OCI-LY1 (cell line): ENCODE measurements around the gene NAGLU.
"Not testable (repeated sequence)": the region's sequence is repeated elsewhere in the genome, so short reads cannot be mapped to it uniquely, and the experiment has no call there.

ENCODE experiments used
- H2AFZ ChIP-seq: fragments of 200-600 bp; sonication (generic), shearing (Covaris generic); 2 replicates; pipeline ENCODE4 v1.6.0; 2014; ENCODE audit warnings: antibody characterized with exemption, mild to moderate bottlenecking, low read length
- H3F3A ChIP-seq: fragments of 200-600 bp; sonication (generic), shearing (Covaris generic); 2 replicates; pipeline ENCODE4 v1.6.0; 2014; ENCODE audit warnings: mild to moderate bottlenecking, antibody characterized with exemption, low read length, moderate library complexity; ENCODE audit not compliant: insufficient read depth
- H3K27ac ChIP-seq: fragments of 200-600 bp; sonication (generic); 2 replicates; pipeline ENCODE4 v1.5.1; 2014; ENCODE audit warnings: low read length, mixed run types, mild to moderate bottlenecking, low read depth; ENCODE audit not compliant: poor library complexity, severe bottlenecking
- H3K27me3 ChIP-seq: fragments of 200-600 bp; sonication (generic); 2 replicates; pipeline ENCODE4 v1.6.0; 2014; ENCODE audit warnings: antibody characterized with exemption, mild to moderate bottlenecking, low read length, moderate library complexity; ENCODE audit not compliant: insufficient read depth
- H3K36me3 ChIP-seq: fragments of 200-600 bp; sonication (generic); 2 replicates; pipeline ENCODE4 v1.6.1; 2014; ENCODE audit warnings: mild to moderate bottlenecking, antibody characterized with exemption, low read length, moderate library complexity, mixed read lengths; ENCODE audit not compliant: insufficient read depth
- H3K4me1 ChIP-seq: fragments of 200-600 bp; sonication (generic); 2 replicates; pipeline ENCODE4 v1.5.1; 2014; ENCODE audit warnings: mild to moderate bottlenecking, low read length, moderate library complexity; ENCODE audit not compliant: insufficient read depth, severe bottlenecking
- H3K4me2 ChIP-seq: fragments of 200-600 bp; sonication (generic), shearing (Covaris generic); 2 replicates; pipeline ENCODE4 v1.6.1; 2014; ENCODE audit warnings: low read length
- H3K4me3 ChIP-seq: fragments of 200-600 bp; sonication (generic); 2 replicates; pipeline ENCODE4 v1.5.1; 2014; ENCODE audit warnings: low read length, low read depth, mild to moderate bottlenecking, mixed read lengths; ENCODE audit not compliant: poor library complexity, severe bottlenecking
- H3K79me2 ChIP-seq: fragments of 200-600 bp; shearing (Covaris generic); 2 replicates; pipeline ENCODE4 v1.6.1; 2016; ENCODE audit warnings: mixed run types, low read length, mixed read lengths; ENCODE audit not compliant: insufficient read depth
- H3K9ac ChIP-seq: fragments of 200-600 bp; sonication (generic), shearing (Covaris generic); 2 replicates; pipeline ENCODE4 v1.6.1; 2014; ENCODE audit warnings: mild to moderate bottlenecking, low read length, mixed read lengths
- H3K9me2 ChIP-seq: fragments of 200-600 bp; sonication (generic), shearing (Covaris generic); 2 replicates; pipeline ENCODE4 v1.6.1; 2014; ENCODE audit warnings: low read depth, mild to moderate bottlenecking, low read length, mixed read lengths
- H3K9me3 ChIP-seq: fragments of 200-600 bp; shearing (Covaris generic); 2 replicates; pipeline ENCODE4 v1.6.1; 2014; ENCODE audit warnings: low read length, mixed read lengths
- H4K20me1 ChIP-seq: fragments of 200-600 bp; sonication (generic), shearing (Covaris generic); 2 replicates; pipeline ENCODE4 v1.6.0; 2016; ENCODE audit warnings: mild to moderate bottlenecking, low read length; ENCODE audit not compliant: insufficient read depth
- CTCF ChIP-seq: fragments of 200-600 bp; sonication (generic), shearing (Covaris generic); IDR thresholded peaks from 2 replicates; pipeline ENCODE4 v1.5.1; 2017; ENCODE audit warnings: mild to moderate bottlenecking, antibody characterized with exemption, low read length, moderate library complexity, mixed read lengths
- EZH2 ChIP-seq: fragments of 200-600 bp; sonication (generic), shearing (Covaris generic); IDR thresholded peaks from 2 replicates; pipeline ENCODE4 v1.8.0; 2017; ENCODE audit warnings: borderline replicate concordance, mixed run types, mild to moderate bottlenecking, antibody characterized with exemption, low read length, moderate library complexity, mixed read lengths

Gene NAGLU

DNA sequence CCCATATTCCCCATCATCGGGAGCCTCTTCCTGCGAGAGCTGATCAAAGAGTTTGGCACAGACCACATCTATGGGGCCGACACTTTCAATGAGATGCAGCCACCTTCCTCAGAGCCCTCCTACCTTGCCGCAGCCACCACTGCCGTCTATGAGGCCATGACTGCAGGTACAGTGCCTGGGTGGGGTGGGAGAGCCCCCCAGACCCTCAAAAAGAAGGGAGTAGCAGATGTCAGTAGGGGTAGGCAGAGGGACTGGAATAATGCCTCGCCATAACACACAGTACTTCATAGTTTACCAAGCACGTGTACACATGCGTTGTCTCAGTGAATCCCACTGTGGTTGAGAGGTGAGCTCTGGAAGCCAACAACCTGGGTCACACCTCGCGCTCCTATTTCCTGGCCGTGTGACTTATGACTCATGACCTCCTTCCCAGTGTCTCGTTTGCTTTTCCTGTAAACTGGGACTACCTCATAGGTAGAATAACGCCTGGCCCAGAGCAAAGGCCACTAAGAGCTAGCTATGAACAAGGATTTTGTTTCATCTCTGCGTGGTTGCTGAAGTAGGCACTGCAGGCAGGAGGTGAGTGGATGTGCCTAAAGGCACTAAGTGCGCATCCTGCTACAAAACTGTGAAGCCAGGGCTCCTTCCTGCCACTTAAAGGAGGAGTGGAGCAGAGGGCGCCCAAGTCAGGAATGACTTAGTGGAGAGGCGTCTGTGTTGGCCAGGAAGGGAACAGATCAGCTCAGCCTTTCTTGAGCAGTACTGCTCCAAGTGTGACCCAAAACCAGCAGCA, 5.2 kb downstream of the NAGLU start:
- no peak overlapping the region for H3K4me2 ChIP-seq

DNA sequence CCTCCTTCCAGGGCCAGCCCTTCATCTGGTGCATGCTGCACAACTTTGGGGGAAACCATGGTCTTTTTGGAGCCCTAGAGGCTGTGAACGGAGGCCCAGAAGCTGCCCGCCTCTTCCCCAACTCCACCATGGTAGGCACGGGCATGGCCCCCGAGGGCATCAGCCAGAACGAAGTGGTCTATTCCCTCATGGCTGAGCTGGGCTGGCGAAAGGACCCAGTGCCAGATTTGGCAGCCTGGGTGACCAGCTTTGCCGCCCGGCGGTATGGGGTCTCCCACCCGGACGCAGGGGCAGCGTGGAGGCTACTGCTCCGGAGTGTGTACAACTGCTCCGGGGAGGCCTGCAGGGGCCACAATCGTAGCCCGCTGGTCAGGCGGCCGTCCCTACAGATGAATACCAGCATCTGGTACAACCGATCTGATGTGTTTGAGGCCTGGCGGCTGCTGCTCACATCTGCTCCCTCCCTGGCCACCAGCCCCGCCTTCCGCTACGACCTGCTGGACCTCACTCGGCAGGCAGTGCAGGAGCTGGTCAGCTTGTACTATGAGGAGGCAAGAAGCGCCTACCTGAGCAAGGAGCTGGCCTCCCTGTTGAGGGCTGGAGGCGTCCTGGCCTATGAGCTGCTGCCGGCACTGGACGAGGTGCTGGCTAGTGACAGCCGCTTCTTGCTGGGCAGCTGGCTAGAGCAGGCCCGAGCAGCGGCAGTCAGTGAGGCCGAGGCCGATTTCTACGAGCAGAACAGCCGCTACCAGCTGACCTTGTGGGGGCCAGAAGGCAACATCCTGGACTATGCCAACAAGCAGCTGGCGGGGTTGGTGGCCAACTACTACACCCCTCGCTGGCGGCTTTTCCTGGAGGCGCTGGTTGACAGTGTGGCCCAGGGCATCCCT, 7.4 kb downstream of the NAGLU start:
- Histone ChIP-seq H4K20me1 (no peaks in the 10 kb centered on the region), H3K36me3 (peaks cover 33% of the 10 kb centered on the region), H3K79me2 (no peaks in the 10 kb centered on the region), H3K9ac (no peak overlapping the region), H3K4me2 (no peak overlapping the region), H3K9me3 (no peaks in the 10 kb centered on the region), H3K4me3 (no peak overlapping the region), H3K9me2 (no peaks in the 10 kb centered on the region), H3F3A (no peaks in the 10 kb centered on the region), H3K27ac (no peak overlapping the region), H3K4me1 (peaks cover 6% of the 10 kb centered on the region), H3K27me3 (no peaks in the 10 kb centered on the region), H2AFZ (no peak overlapping the region)
- TF ChIP-seq CTCF (no peak), EZH2 (no peak)

More for the DNA sequence above, 5.2 kb downstream of the NAGLU start:
- Histone ChIP-seq H3K27ac (no peak overlapping the region), H4K20me1 (no peaks in the 10 kb centered on the region), H3K9me3 (no peaks in the 10 kb centered on the region), H3K9ac (no peak overlapping the region), H3K4me3 (no peak overlapping the region), H2AFZ (no peak overlapping the region), H3K9me2 (no peaks in the 10 kb centered on the region), H3K27me3 (no peaks in the 10 kb centered on the region), H3K4me1 (peaks cover 10% of the 10 kb centered on the region), H3F3A (no peaks in the 10 kb centered on the region), H3K36me3 (peaks cover 33% of the 10 kb centered on the region), H3K79me2 (no peaks in the 10 kb centered on the region)
- no peak for TF ChIP-seq EZH2
- TF ChIP-seq CTCF, result no peak

DNA sequence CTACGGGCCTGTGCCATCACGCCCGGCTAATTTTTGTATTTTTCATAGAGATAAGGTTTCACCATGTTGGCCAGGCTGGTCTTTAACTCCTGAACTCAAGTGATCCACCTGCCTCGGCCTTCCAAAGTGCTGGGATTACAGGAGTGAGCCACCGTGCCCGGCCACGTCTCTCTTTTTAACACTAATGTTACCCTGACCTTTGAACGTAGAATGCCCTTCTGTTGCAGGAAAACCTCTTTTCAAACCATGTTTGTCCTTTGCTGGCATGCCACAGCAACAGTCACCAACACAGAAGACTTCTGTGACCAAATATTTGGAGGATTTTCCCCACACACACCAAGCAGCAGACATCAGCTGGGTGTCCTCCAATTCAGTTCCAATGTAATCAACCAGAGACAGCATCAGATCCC, 8.8 kb downstream of the NAGLU start:
- TF ChIP-seq CTCF (no peak), EZH2 (no peak)
- Histone ChIP-seq H4K20me1 (no peaks in the 10 kb centered on the region), H2AFZ (no peak overlapping the region), H3K4me1 (peaks cover 14% of the 10 kb centered on the region), H3K36me3 (peaks cover 25% of the 10 kb centered on the region), H3K27ac (no peak overlapping the region), H3F3A (no peaks in the 10 kb centered on the region), H3K27me3 (no peaks in the 10 kb centered on the region), H3K4me2 (no peak overlapping the region), H3K9ac (no peak overlapping the region), H3K9me3 (no peaks in the 10 kb centered on the region), H3K79me2 (no peaks in the 10 kb centered on the region), H3K9me2 (no peaks in the 10 kb centered on the region), H3K4me3 (no peak overlapping the region)

- H3K9me3 ChIP-seq, H3K27ac ChIP-seq, H3K4me2 ChIP-seq, H3K79me2 ChIP-seq, H3K9me2 ChIP-seq, H2AFZ ChIP-seq, H3K9ac ChIP-seq, H3F3A ChIP-seq, H3K4me3 ChIP-seq, H4K20me1 ChIP-seq, H3K27me3 ChIP-seq: not testable (repeated sequence)
- Histone ChIP-seq H3K36me3 (peaks cover 24% of the 10 kb centered on the region), H3K4me1 (peaks cover 14% of the 10 kb centered on the region)
Observed at GRCh38 chr17:42545755-42546505, 9.9 kb downstream of the NAGLU start.
